HG03521 (cell line): ENCODE measurements around the gene ANKLE1.
"Not testable (repeated sequence)": the region's sequence is repeated elsewhere in the genome, so short reads cannot be mapped to it uniquely, and the experiment has no call there.

Experiments used
- ATAC-seq: cut with Tn5 transposase; IDR thresholded peaks from one replicate; pipeline ENCODE4 v1.9.1; 2021; ENCODE audit warnings: mild to moderate bottlenecking, moderate library complexity; ENCODE audit not compliant: unreplicated experiment

ANKLE1 gene

DNA sequence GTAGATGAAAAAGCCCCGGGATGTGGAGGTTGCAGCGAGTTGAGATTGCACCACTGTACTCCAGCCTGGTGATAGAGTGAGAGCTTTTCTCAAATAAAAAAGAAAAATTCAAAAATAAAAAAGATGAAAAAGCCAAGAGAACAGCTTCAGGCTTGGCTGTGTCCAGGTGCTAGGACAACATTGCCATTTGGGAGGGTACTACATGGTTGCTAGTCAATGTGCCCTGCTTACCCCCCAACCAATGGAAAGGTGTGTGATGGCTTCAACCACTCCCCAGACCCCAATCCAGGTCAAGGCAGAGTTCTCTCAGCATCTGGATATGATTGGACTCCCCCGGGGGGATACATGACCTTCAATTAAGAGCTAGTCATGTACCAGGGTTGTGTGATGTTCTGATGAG, 2.3 kb upstream of the ANKLE1 start:
- no peak for ATAC-seq

DNA sequence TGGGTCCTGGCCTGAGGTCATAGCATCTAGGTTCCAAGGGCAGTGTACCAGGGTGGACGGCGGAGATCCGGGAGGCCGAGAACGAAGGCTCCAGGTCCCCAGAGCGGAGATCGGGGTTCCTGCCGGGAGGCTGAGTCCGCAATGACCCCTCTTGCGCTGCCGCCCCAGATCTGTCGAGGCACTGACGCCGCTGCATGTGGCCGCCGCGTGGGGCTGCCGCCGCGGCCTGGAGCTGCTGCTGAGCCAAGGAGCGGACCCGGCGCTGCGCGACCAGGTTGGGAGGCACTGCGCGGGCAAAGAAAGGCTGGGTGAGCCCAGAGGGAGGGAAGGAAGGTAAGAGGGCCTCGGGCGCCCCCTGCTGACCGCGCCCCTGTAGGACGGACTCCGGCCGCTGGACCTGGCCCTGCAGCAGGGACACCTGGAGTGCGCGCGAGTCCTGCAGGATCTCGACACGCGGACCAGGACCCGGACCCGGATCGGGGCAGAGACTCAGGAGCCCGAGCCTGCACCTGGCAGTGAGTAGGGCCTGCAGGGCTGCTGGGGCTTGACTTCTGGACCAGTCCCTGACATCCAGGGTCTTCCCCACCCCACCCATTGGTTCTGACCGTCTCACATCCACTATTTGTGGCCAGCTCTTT, 906 bp downstream of the ANKLE1 start:
- peak; percentile 72 for ATAC-seq

DNA sequence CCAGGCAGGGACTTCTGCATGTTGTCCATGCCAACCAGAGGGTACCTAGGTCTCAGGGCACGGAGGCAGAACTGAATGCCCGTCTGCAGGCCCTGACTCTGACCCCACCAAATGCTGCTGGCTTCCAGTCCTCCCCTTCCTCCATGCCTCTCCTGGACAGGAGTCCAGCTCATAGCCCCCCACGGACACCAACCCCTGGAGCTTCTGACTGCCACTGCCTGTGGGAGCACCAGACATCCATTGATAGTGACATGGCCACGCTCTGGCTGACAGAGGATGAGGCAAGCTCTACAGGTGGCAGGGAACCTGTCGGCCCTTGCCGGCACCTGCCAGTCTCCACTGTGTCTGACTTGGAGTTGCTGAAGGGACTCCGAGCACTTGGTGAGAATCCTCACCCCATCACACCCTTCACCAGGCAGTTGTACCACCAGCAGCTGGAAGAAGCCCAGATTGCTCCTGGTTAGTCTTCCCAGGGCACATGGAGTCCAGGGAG, 1.8 kb downstream of the ANKLE1 start:
- ATAC-seq: no peak

DNA sequence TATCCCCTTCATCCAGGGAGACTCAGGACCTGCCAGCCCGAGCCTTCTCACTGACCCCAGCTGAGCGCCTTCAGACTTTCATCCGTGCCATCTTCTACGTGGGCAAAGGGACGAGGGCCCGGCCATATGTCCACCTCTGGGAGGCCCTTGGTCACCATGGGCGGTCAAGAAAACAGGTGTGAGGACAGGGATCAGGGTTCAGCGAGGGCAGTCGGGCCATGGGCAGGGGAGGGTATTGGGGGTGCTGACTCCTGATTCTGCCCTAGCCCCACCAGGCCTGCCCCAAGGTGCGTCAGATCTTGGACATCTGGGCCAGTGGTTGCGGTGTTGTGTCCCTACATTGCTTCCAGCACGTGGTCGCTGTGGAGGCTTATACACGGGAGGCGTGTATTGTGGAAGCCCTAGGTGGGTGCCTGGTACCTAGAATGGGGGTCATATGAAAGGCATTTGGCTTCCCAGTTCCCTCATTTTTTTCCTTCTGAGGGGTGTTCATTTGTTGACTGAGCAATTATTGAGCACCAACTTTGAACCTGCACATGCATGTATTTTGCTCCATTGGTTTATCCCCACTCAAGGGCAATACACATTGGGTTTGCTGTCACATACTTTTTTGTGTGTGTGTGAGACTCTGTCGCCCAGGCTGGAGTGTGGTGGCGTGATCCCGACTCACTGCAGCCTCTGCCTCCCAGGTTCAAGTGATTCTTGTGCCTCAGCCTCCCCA, 3.9 kb downstream of the ANKLE1 start:
- no peak for ATAC-seq

DNA sequence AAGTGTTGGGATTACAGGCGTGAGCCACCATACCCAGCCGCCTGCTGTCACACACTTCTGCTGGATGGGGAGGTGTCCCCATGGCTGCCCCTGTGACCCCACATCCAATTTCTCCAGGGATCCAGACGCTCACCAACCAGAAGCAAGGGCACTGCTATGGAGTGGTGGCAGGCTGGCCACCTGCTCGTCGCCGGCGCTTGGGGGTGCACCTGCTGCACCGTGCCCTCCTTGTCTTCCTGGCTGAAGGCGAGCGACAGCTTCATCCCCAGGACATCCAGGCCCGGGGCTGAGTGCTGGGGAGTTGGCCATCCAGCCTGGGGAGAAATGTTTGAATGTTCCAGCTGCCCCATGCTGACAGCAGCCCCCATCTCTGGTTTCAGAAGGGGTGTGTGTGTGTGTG, 4.6 kb downstream of the ANKLE1 start:
- no peak for ATAC-seq

DNA sequence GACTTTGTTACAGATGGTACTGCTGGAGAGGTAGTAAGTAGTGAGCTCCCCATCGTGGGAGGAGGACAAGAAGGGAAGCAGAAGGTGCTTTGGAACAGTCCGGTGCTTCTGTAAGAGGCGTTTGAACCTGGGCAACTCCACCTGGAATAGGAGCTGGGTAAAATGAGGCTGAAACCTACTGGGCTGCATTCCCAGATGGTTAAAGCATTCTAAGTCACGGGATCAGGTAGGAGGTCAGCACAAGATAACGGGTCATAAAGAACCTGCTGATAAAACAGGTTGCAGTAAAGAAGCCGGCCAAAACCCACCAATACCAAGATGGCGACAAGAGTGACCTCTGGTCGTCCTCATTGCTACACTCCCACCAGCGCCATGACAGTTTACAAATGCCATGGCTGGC, 5.1 kb downstream of the ANKLE1 start:
- no peak for ATAC-seq

DNA sequence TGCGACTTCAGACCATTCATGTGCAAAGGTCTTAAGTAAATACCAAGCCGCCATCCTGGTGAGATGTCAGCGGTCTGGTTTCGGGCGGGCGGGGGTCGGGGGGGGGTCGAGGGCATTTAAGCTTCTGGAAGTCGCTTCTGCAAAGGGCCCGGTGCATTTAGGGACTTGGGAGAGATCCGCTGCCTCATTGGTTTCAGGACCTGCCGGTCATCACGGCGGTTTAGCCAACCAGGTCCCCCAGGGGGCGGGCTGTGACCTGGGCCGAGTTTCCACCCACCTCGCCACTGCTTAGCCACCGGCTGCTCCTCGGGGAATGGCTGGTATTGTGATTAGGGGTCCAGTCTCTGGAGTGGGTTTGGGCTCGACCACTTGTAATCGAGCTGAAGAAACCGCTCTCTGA, 7.8 kb downstream of the ANKLE1 start:
- no peak for ATAC-seq

DNA sequence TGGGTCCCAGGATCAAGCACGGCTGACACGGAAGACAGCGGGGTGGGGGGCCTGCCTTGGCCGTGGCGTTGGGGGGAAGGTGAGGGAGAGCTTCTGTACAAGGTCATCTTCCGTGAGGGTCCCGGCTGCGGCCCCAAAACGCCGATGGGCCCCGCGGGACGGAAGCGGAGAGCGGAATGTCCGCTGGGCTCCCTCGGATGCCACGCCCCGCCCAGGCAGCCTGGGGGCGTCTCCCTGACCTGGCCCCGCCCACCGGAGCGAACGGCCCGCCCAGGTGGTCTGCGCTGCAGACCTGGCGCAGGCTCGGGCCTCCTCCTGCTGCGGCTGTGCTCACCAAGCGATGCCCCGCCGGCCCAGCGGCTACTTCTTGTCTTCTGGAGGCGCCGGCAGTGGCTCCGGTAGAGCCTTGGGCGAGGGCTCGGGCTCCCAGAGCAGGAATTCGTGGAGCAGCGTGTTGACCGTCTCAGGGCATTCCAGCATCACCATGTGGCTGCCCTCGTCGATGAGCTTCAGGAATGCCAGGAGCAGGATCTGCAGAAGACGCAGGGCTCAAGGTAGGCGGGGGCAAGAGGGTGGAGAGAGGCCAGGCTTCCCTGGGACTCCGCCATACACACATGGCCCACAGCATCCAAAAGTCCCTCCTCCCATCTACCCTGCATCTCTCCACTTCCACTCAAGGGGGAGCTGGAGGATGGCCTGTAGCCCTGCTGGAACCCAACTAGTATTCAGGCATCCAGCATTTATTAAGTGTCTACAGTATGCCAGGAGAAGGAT, 10.8 kb downstream of the ANKLE1 start:
- ATAC-seq: peak; percentile 69

DNA sequence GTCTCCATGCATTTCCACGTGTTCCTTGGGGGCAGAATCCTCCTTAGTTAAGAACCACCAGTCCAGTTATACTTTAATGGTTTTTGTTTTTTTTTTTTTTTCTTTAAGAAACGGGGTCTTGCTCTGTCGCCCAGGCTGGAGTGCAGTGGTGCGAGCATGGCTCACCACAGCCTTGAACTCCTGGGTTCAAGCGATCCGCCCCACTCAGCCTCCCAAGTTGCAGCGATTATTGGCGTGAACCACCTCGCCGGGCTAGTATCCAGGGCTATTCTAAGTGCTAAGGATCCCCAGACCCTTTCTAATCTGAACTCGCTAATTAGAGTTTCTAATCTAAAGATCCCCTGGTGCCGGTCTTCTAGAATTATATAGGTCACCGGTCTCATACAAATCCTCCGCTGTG, 11.9 kb downstream of the ANKLE1 start:
- ATAC-seq: no peak

DNA sequence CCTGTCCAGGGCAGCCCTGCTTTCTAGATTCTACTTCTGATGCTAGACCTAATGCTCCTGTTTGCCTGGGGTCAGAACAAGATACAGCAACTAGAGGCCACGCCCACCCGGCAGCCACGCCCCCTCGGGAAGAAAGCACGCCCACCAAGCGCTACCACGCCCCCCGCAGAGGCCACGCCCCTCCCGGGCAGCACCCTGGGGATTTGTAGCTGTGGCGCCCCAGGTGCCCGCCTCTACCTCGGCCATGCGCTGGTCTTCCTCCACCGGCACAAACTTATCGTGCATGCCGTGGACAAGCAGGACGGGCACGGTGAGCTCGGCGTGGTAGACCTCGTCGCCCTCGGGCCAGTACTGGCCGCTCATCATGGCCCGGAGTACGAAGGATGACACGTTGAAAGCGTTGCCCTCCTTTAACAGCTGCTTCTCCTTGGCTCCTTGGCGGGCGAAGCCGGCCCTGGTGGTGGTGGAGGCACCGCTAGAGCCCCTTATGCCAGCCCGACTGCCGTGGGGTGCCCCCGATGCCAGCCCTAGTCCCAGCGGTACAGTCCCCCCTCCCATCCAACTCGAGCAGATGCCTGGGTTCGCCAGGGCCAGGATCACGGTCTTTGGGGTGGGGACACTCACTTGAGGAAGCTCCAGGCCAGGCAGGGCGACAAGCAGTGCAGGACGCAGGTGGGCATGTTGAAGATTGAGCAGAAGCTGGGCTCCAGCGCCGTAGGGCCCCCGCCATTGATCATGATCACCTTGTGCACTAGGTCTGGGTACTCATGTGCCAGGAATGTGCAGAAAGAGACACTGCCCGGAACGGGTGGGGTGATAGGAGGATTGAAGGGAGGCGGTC, 12.6 kb downstream of the ANKLE1 start:
- ATAC-seq: no peak

DNA sequence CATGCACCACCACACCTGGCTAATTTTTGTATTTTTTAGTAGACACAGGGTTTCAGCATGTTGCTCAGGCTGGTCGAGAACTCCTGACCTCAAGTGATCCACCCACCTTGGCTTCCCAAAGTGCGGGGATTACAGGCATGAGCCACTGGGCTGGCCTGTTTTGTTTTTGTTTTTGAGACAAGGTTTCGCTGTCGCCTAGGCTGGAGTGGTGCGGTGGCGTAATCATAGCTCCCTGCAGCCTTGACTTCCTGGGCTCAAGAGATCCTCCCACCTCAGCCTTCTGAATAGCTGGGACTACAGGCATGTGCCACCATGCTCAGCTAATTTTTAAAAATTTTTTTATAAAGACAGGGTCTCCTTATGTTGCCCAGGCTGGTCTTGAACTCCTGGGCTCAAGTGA, 13.8 kb downstream of the ANKLE1 start:
- not testable (repeated sequence) for ATAC-seq

DNA sequence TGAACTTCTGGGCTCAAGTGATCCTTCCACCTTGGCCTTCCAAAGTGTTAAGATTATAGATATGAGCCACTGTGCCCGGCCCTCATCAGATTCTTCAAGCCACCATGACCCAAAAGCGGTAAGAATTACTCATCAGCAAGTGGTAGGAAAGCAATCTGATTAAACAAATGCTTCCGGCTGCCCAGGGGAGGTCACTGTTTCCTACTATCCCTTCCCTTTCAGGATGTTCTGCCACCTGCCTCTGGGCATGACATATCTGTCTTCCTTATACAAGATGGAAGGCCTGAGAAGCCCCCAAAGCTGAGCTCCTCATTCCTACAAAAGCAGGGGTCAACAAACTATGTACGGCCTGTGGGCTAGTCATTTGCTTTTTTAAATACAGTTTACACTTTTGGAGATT, 14.6 kb downstream of the ANKLE1 start:
- ATAC-seq: no peak

DNA sequence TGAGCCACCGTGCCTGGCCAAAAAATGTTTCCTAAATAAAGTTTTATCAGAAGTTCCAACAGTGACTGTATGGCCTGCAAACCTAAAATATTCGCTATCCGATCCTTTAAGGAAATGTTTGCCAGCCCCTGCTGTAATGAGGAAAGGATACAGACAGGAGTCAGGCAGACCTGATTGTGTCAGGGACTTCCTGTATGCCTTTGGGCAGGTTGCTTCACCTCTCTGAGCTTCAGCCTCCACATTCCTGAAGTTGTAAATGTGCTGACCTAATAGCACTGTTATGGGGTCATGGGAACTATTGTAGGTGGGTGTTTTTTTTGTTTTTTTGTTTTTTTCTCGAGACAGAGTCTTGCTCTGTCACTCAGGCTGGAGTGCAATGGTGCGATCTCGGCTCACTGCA, 15.3 kb downstream of the ANKLE1 start:
- no peak for ATAC-seq

DNA sequence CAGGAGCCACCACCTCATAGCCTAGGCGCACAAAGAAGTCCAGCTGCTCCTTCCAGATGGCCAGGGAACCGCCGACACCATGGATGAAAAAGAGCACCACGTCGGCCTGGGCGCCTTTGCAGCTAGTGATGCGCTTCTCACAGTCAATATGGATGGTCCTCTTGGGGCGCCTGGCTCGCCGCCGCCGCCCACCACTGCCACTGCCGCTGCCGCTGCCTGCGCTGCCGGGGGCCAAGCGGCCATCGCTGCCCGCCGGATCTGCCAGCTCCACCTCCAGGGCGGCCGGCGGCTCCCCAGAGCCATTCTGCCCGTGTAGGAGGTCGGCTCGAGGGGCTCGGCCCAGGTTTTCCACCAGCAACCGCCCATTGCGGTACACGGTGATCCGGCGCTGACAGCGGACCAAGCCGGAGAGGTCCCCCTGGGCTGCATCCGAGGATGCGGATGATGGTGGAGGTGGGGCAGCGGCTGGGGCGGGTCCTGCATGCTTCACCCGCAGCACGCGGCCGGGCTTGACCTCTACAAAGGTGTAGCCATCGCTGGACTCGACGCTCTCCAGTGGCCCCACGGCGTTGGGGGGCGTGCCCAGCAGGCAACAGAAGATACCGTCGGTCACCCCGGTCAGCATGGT, 19.4 kb downstream of the ANKLE1 start:
- no peak for ATAC-seq

DNA sequence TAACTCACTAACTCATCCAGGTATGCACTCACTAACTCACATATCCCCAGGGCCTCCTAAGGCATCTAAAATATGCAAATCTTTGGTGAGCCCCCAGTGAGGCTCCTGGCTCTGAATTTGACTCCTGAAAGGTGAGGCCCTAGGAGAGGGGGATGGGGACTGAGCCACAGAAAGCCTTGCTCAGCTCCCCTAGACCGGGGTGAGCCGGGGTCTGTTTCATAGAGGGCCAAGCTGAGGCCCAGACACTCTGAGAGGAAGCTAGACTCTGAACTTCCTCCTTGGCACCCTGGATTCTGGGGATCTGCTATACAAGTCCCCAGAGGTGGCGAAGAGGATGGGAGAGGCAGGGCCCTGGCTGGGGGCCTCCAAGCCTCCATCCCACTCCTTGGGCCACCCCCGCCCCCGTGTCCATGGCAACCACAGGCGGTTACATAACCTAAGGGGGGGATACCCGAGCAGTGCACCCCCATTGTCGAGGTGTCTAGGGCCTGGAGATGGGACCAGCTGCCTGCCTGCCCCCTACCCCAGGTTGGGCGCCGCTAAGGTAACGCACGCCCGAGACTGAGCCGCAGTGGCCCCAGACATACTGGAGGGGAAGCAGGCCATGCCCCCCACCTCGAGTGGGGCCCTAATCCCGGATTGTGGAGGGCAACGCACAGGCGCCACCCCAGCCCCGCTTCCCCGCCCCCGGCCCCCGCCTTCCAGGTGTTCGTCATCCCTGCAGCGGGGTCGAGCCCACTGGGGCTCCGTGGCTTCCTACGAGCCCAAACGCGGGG, 20.9 kb downstream of the ANKLE1 start:
- no peak for ATAC-seq

DNA sequence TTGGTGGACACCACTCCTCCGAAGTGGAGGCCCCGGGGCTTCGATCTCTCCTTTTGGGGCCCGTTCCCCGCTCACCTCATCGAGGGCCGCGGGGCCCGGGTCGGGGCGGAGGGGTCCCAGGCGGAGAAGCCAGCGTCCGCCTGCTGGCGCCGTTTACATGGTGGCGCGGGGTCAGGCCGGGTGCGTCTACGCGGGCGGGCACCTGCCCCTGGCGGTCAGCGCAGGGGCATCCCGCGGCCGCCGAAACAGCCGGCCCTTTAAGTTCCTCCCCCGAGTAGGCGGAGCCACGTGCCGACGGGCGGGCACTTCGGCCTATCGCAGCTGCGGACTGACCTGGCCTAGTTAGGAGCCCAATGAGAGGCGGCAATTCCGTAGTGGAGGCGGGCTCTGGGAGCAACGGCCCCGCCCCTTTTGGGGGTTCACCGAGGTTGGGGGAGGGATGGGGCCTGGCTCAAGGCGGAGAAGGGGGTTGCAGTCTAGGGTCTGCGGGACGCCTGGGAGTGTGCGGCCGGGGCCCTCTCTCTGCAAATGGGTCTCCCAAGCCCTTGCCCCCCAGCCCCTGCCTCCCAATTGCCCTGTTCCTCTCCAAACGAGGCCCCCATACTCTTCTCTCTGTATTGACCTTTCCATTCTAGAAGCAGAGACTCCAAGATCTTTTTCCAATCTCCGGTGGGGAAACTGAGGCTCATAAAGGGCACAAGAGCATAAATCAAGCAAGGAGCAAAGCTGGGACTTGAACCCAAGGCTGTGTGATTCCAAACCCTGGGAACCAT, 21.7 kb downstream of the ANKLE1 start, which contains the start of gene ABHD8:
TSS of gene ABHD8 (minus strand) at position 259 of the 773 bp plus-strand sequence. CDS start 1,809 bp downstream, outside the sequence.
- peak; percentile 52 for ATAC-seq

DNA sequence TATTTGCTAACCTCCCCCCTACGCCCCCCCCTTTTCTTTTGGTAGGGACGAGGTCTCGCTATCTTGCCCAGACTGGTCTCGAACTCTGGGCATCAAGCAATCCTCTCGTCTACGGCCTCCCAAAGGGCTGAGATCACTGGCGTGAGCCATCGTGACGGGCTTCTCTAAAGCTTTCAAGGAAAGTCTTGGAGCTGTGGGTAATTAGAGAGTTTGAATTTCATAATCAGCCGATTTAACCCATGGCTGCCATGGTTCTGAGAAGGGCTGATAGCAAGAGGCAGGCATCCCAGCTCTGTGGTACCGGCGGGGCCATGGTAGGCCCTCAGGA, 22.2 kb downstream of the ANKLE1 start:
- no peak for ATAC-seq

DNA sequence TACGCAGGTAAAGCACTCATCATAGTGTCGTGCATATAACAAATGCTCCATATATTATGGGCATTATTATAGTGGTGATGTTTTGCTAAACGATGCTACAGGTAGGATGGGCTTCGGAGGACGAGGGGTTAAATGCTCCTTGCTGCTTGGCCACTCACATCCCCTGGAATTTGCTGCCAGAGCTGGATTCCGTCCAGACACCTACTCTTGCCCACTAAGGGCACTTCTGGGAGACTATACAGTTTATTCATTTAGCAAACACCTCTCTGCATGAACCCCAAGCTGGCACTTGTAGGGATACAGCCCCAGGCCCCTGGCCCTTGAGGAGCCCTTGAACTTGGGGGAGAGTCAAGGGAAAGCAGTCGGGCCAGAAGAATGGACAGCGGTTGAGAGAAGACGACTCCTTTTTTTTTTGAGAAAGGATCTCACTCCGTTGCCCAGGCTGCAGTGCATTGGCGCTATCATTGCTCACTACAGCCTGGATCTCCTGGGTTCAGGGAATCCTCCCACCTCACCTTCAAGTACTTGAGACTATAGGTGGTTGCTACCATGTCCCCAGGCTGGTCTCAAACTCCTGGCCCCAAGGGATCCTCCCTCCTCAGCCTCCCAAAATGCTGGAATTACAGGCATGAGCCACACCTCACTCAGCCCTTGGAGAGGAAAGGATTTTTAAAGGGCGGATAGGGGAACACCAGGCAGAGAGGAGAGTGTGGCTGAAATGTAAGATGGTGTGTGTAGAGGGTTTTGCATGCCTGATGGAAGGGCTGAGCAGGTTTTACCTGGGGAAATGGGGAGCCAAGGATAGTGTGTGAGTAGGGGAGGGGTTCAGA, 22.9 kb downstream of the ANKLE1 start:
- ATAC-seq: no peak
